ENCODE results near the gene GLI3. TPM values are rescaled to one million over a fixed set of nuclear protein-coding genes. Genes with fewer than 3 reads are reported as not detected.

GLI3 gene
- total and polyA plus RNA-seq, 2 experiments from 2014 or later, result 15.2 to 27.9 TPM

- TF ChIP-seq CTCF (IDR thresholded peaks at IDR 0.05; ENCODE audit: low read depth, low read length), result no peak
- peaks cover 10% of the 10 kb centered on the region for H3K4me1 ChIP-seq (ENCODE audit: low read depth)
Measured at GRCh38 chr7:42208572-42208971, 28.4 kb downstream of the GLI3 start.

GRCh38 chr7:42207420-42207819, 29.6 kb downstream of the GLI3 start:
- TF ChIP-seq CTCF (IDR thresholded peaks at IDR 0.05; ENCODE audit: low read depth, low read length), result no peak
- Histone ChIP-seq H3K27me3 (no peaks in the 10 kb centered on the region), H3K9me3 (ENCODE audit: low read depth) (no peaks in the 10 kb centered on the region), H3K36me3 (no peaks in the 10 kb centered on the region), H3K4me3 (no peak overlapping the region), H3K4me1 (ENCODE audit: low read depth) (peaks cover 6% of the 10 kb centered on the region), H3K27ac (no peak overlapping the region)
- peak in 1 of 2 donors; percentile 10 for DNase-seq (ENCODE audit: low read depth in 1 of 2, low spot score in 1 of 2)

More at GRCh38 chr7:42208572-42208971, 28.4 kb downstream of the GLI3 start:
- H3K4me3 ChIP-seq, result no peak overlapping the region
- no peak overlapping the region for H3K27ac ChIP-seq
- no peaks in the 10 kb centered on the region for H3K9me3 ChIP-seq (ENCODE audit: low read depth)
- DNase-seq (ENCODE audit: low read depth in 1 of 2, low spot score in 1 of 2), result no peak
- H3K36me3 ChIP-seq, result no peaks in the 10 kb centered on the region
- H3K27me3 ChIP-seq, result no peaks in the 10 kb centered on the region

GRCh38 chr7:42203336-42203735, 33.7 kb downstream of the GLI3 start:
- Histone ChIP-seq H3K27me3 (no peaks in the 10 kb centered on the region), H3K27ac (no peak overlapping the region), H3K9me3 (ENCODE audit: low read depth) (no peaks in the 10 kb centered on the region), H3K4me1 (ENCODE audit: low read depth) (no peaks in the 10 kb centered on the region), H3K36me3 (no peaks in the 10 kb centered on the region), H3K4me3 (no peak overlapping the region)
- no peak for TF ChIP-seq CTCF (IDR thresholded peaks at IDR 0.05; ENCODE audit: low read depth, low read length)
- DNase-seq (ENCODE audit: low read depth in 1 of 2, low spot score in 1 of 2), result no peak

- no peaks in the 10 kb centered on the region for H3K27me3 ChIP-seq
- TF ChIP-seq CTCF (IDR thresholded peaks at IDR 0.05; ENCODE audit: low read depth, low read length), result no peak
- no peaks in the 10 kb centered on the region for H3K9me3 ChIP-seq (ENCODE audit: low read depth)
- no peaks in the 10 kb centered on the region for H3K4me1 ChIP-seq (ENCODE audit: low read depth)
- no peaks in the 10 kb centered on the region for H3K36me3 ChIP-seq
- no peak overlapping the region for H3K4me3 ChIP-seq
- DNase-seq (ENCODE audit: low read depth in 1 of 2, low spot score in 1 of 2), result no peak
- no peak overlapping the region for H3K27ac ChIP-seq
Measured at GRCh38 chr7:42202601-42203000, 34.4 kb downstream of the GLI3 start.

- DNase-seq (ENCODE audit: low read depth in 1 of 2, low spot score in 1 of 2), result no peak
- Histone ChIP-seq H3K27ac (no peak overlapping the region), H3K4me3 (no peak overlapping the region)
Measured at GRCh38 chr7:42198974-42199668, 37.9 kb downstream of the GLI3 start.

More at GRCh38 chr7:42198974-42199668, 37.9 kb downstream of the GLI3 start:
- Histone ChIP-seq H3K27me3 (no peaks in the 10 kb centered on the region), H3K36me3 (no peaks in the 10 kb centered on the region), H3K9me3 (ENCODE audit: low read depth) (no peaks in the 10 kb centered on the region), H3K4me1 (ENCODE audit: low read depth) (no peaks in the 10 kb centered on the region)
- no peak for TF ChIP-seq CTCF (IDR thresholded peaks at IDR 0.05; ENCODE audit: low read depth, low read length)
